HUES6 (cell line): ENCODE results near the gene B4GALNT3.

Experiments
- H3K27ac ChIP-seq: 2 replicates; pipeline ENCODE4 v1.7.0; 2013; ENCODE audit warnings: low read depth, mild to moderate bottlenecking, low read length, inconsistent platforms
- H3K27me3 ChIP-seq: 2 replicates; pipeline ENCODE4 v1.6.1; 2013; ENCODE audit warnings: low read length; ENCODE audit not compliant: control insufficient read depth, insufficient read depth
- H3K36me3 ChIP-seq: 2 replicates; pipeline ENCODE4 v1.6.1; 2013; ENCODE audit warnings: low read length; ENCODE audit not compliant: control insufficient read depth, insufficient read depth
- H3K4me1 ChIP-seq: 2 replicates; pipeline ENCODE4 v1.6.1; 2013; ENCODE audit warnings: low read length; ENCODE audit not compliant: control insufficient read depth, insufficient read depth
- H3K4me3 ChIP-seq: 2 replicates; pipeline ENCODE4 v1.5.1; 2013; ENCODE audit warnings: low read depth, low read length
- H3K9ac ChIP-seq: one replicate; pipeline ENCODE4 v1.6.1; 2013; ENCODE audit warnings: mild to moderate bottlenecking, low read length
- H3K9me3 ChIP-seq: 2 replicates; pipeline ENCODE4 v1.6.1; 2013; ENCODE audit warnings: low read depth, low read length; ENCODE audit not compliant: control insufficient read depth, insufficient read depth

The B4GALNT3 gene

GRCh38 chr12:569091-569676, 109.4 kb downstream of the B4GALNT3 start:
- H3K4me1 ChIP-seq, result peaks cover 14% of the 10 kb centered on the region; the same call in 1 of the 2 replicates
- H3K9ac ChIP-seq, result no peak overlapping the region
- peak overlapping the region; percentile 85 for H3K4me3 ChIP-seq
- no peaks in the 10 kb centered on the region for H3K36me3 ChIP-seq
- 0 out of 2 replicates have a peak, but pooled peaks cover 4% of the 10 kb centered on the region for H3K27me3 ChIP-seq
- H3K9me3 ChIP-seq, result no peaks in the 10 kb centered on the region
- no peak overlapping the region for H3K27ac ChIP-seq

- Histone ChIP-seq H3K36me3 (no peaks in the 10 kb centered on the region), H3K9ac (peak overlapping the region; percentile 65), H3K9me3 (no peaks in the 10 kb centered on the region), H3K27me3 (0 out of 2 replicates have a peak, but pooled peaks cover 4% of the 10 kb centered on the region), H3K27ac (no peak overlapping the region), H3K4me1 (peaks cover 14% of the 10 kb centered on the region; the same call in 1 of the 2 replicates), H3K4me3 (peak overlapping the region; percentile 85)
Observed at GRCh38 chr12:569803-570434, 110.2 kb downstream of the B4GALNT3 start.

- Histone ChIP-seq H3K4me1 (peaks cover 14% of the 10 kb centered on the region; the same call in 1 of the 2 replicates), H3K27ac (no peak overlapping the region; the same call in 1 of the 2 replicates), H3K27me3 (peaks cover 4% of the 10 kb centered on the region; the same call in 1 of the 2 replicates), H3K9me3 (no peaks in the 10 kb centered on the region), H3K9ac (peak overlapping the region; percentile 65), H3K4me3 (peak overlapping the region; percentile 85), H3K36me3 (no peaks in the 10 kb centered on the region)
Observed at GRCh38 chr12:570435-570920, 110.7 kb downstream of the B4GALNT3 start.

- no peaks in the 10 kb centered on the region for H3K9me3 ChIP-seq
- peaks cover 18% of the 10 kb centered on the region for H3K4me1 ChIP-seq
- peak overlapping the region; percentile 85 for H3K4me3 ChIP-seq
- peak overlapping the region; percentile 65 for H3K9ac ChIP-seq
- peaks cover 4% of the 10 kb centered on the region; the same call in 1 of the 2 replicates for H3K27me3 ChIP-seq
- no peak overlapping the region; the same call in 1 of the 2 replicates for H3K27ac ChIP-seq
- no peaks in the 10 kb centered on the region for H3K36me3 ChIP-seq
Observed at GRCh38 chr12:570921-571794, 111.4 kb downstream of the B4GALNT3 start.

- H3K9me3 ChIP-seq, result no peaks in the 10 kb centered on the region
- no peak overlapping the region for H3K9ac ChIP-seq
- peaks cover 11% of the 10 kb centered on the region for H3K27me3 ChIP-seq
- H3K4me3 ChIP-seq, result no peak overlapping the region
- no peaks in the 10 kb centered on the region for H3K36me3 ChIP-seq
- H3K27ac ChIP-seq, result no peak overlapping the region
- H3K4me1 ChIP-seq, result peaks cover 18% of the 10 kb centered on the region
Observed at GRCh38 chr12:571795-572531, 112.2 kb downstream of the B4GALNT3 start.

- H3K27ac ChIP-seq, result no peak overlapping the region
- H3K9ac ChIP-seq, result no peak overlapping the region
- H3K4me3 ChIP-seq, result no peak overlapping the region
- H3K4me1 ChIP-seq, result peaks cover 18% of the 10 kb centered on the region
- H3K9me3 ChIP-seq, result no peaks in the 10 kb centered on the region
- peaks cover 13% of the 10 kb centered on the region for H3K27me3 ChIP-seq
- H3K36me3 ChIP-seq, result no peaks in the 10 kb centered on the region
Observed at GRCh38 chr12:572532-572899, 112.8 kb downstream of the B4GALNT3 start.

GRCh38 chr12:573232-573631, 113.5 kb downstream of the B4GALNT3 start:
- Histone ChIP-seq H3K27me3 (peaks cover 13% of the 10 kb centered on the region), H3K9me3 (no peaks in the 10 kb centered on the region), H3K4me3 (no peak overlapping the region), H3K27ac (no peak overlapping the region), H3K4me1 (peaks cover 21% of the 10 kb centered on the region), H3K9ac (no peak overlapping the region), H3K36me3 (no peaks in the 10 kb centered on the region)

- no peak overlapping the region for H3K9ac ChIP-seq
- peaks cover 30% of the 10 kb centered on the region for H3K4me1 ChIP-seq
- H3K27ac ChIP-seq, result no peak overlapping the region
Observed at GRCh38 chr12:574475-575128, 114.9 kb downstream of the B4GALNT3 start.

GRCh38 chr12:575129-575502, 115.4 kb downstream of the B4GALNT3 start:
- Histone ChIP-seq H3K27ac (no peak overlapping the region), H3K4me1 (peaks cover 31% of the 10 kb centered on the region), H3K4me3 (no peak overlapping the region), H3K36me3 (no peaks in the 10 kb centered on the region), H3K9ac (no peak overlapping the region), H3K9me3 (no peaks in the 10 kb centered on the region), H3K27me3 (peaks cover 9% of the 10 kb centered on the region)

More at GRCh38 chr12:574475-575128, 114.9 kb downstream of the B4GALNT3 start:
- H3K9me3 ChIP-seq, result no peaks in the 10 kb centered on the region
- peaks cover 9% of the 10 kb centered on the region for H3K27me3 ChIP-seq
- no peaks in the 10 kb centered on the region for H3K36me3 ChIP-seq
- H3K4me3 ChIP-seq, result no peak overlapping the region

- H3K4me3 ChIP-seq, result no peak overlapping the region
- no peaks in the 10 kb centered on the region for H3K9me3 ChIP-seq
- no peaks in the 10 kb centered on the region for H3K36me3 ChIP-seq
- peaks cover 9% of the 10 kb centered on the region for H3K27me3 ChIP-seq
- H3K9ac ChIP-seq, result peak overlapping the region; percentile 42
- no peak overlapping the region for H3K27ac ChIP-seq
- peaks cover 29% of the 10 kb centered on the region for H3K4me1 ChIP-seq
Observed at GRCh38 chr12:575948-576614, 116.3 kb downstream of the B4GALNT3 start.
